Lung (tissue), 12 donors: ENCODE measurements around the gene CELF1. TPM values are rescaled to one million over a fixed set of nuclear protein-coding genes. Genes with fewer than 3 reads are reported as not detected.

Source experiments
- ATAC-seq: fragments of 200-7000 bp; cut with Tn5 transposase; one replicate; pipeline ENCODE4 v1.9.1; 2020; ENCODE audit warnings: moderate number of reproducible peaks; ENCODE audit not compliant: insufficient read depth, low FRiP score
- DNase-seq, 3 donors: peaks; one replicate each; pipeline ENCODE4 v3.0.0-alpha.2; 2013 to 2017
- H3K27ac ChIP-seq, 2 donors: one replicate each; pipeline ENCODE4 v1.5.1; 2013; ENCODE audit warnings: mild to moderate bottlenecking in 2 of 2, moderate library complexity in 2 of 2, control low read depth in 1 of 2, inconsistent platforms in 1 of 2, low read depth in 1 of 2, low read length in 1 of 2
- H3K27me3 ChIP-seq, 3 donors: one replicate each; pipeline ENCODE4 v1.5.1; 2013; ENCODE audit warnings: low read length in 2 of 3; ENCODE audit not compliant: control insufficient read depth in 3 of 3, insufficient read depth in 3 of 3
- H3K36me3 ChIP-seq, 4 donors: one replicate each; pipeline ENCODE4 v1.5.1; 2013; ENCODE audit warnings: low read length in 4 of 4, mild to moderate bottlenecking in 1 of 4, moderate library complexity in 1 of 4; ENCODE audit not compliant: control insufficient read depth in 4 of 4, insufficient read depth in 4 of 4
- H3K4me1 ChIP-seq, 5 donors: one replicate each; pipeline ENCODE4 v1.5.1; 2013; ENCODE audit warnings: low read length in 5 of 5, mild to moderate bottlenecking in 2 of 5, moderate library complexity in 1 of 5; ENCODE audit not compliant: control insufficient read depth in 5 of 5, insufficient read depth in 5 of 5
- H3K4me3 ChIP-seq: one replicate; pipeline ENCODE4 v1.5.1; 2013; ENCODE audit warnings: mild to moderate bottlenecking, control low read depth, moderate library complexity
- H3K9ac ChIP-seq, 2 donors: one replicate each; pipeline ENCODE4 v1.5.1; 2013; ENCODE audit warnings: low read length in 2 of 2, control low read depth in 1 of 2; ENCODE audit not compliant: insufficient read depth in 1 of 2
- H3K9me3 ChIP-seq, 4 donors: one replicate each; pipeline ENCODE4 v1.5.1; 2013; ENCODE audit warnings: low read length in 3 of 4, mild to moderate bottlenecking in 1 of 4, moderate library complexity in 1 of 4; ENCODE audit not compliant: control insufficient read depth in 4 of 4, insufficient read depth in 3 of 4
- WGBS, 2 donors: extraction: QIAGEN DNeasy Blood & Tissue Kit; methylation state at CpG; one replicate each; pipeline ENCODE4 v1.1.7; 2013; 5-methylcytosine and 5-hydroxymethylcytosine counted together
- polyA plus RNA-seq, 2 donors: library from polyadenylated mRNA; stranded (reverse); fragments of 200-250 nt; gene quantifications; one replicate each; pipeline ENCODE4 v1.2.1, GENCODE V29; 2013
- total RNA-seq, 2 donors: library from RNA; depleted of rRNA in 1 of 2; stranded (reverse); fragments of >200 nt in 1 of 2; gene quantifications; one replicate each; pipeline ENCODE4 v1.2.1, GENCODE V29; 2014 to 2021
- TF ChIP-seq, protein P1 (sequence below): IDR thresholded peaks from 2 replicates; pipeline ENCODE4 v1.5.1; 2012; ENCODE audit warnings: mild to moderate bottlenecking; ENCODE audit errors: control extremely low read depth, extremely low read depth
- donor health status: control.
- donor health status: control.
- donor health status: Bipolar disorder and iron deficiency.
- donor health status: healthy.
- donor health status: DM: yes; HTN: yes; CAD: no.

The CELF1 gene
- total and polyA plus RNA-seq, 4 donors: 32.2 to 184 (median 63.8) TPM

DNA sequence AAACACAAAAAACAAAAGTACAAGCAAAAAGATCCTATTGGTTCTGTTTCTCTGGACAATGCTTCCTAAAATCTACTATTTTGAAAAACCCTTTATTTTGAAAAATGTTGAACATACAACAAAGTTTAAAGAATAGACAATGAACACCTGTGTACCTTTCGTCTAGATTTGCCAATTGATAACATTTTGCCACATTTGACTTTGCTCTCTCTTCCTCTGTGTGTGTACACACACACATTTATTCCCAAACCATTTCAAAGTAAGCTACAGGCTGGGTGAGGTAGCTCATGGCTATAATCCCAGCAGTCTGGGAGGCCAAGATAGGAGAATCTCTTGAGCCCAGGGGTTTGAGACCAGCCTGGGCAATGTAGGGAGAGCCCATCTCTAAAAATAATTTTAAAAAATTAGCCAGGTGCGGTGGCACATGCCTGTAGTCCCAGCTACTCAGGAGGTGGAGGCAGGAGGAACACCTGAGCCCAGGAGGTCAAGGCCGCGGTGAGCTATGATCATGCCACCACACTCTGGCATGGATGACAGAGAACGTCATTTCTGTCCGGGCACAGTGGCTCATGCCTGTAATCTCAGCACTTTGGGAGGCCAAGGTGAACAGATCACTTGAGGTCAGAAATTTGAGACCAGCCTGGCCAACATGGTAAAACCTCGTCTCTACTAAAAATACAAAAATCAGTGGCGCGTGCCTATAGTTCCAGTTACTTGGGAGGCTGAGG, 121.4 kb downstream of the CELF1 start:
- Histone ChIP-seq H3K27ac (no peak overlapping the region), H3K4me3 (no peak overlapping the region), H3K36me3 (no peaks in the 10 kb centered on the region), H3K27me3 (no peaks in the 10 kb centered on the region), H3K9ac (no peak overlapping the region), H3K4me1 (no peaks in the 10 kb centered on the region), H3K9me3 (no peaks in the 10 kb centered on the region)
- no peak for ATAC-seq
- TF ChIP-seq, protein P1, sequence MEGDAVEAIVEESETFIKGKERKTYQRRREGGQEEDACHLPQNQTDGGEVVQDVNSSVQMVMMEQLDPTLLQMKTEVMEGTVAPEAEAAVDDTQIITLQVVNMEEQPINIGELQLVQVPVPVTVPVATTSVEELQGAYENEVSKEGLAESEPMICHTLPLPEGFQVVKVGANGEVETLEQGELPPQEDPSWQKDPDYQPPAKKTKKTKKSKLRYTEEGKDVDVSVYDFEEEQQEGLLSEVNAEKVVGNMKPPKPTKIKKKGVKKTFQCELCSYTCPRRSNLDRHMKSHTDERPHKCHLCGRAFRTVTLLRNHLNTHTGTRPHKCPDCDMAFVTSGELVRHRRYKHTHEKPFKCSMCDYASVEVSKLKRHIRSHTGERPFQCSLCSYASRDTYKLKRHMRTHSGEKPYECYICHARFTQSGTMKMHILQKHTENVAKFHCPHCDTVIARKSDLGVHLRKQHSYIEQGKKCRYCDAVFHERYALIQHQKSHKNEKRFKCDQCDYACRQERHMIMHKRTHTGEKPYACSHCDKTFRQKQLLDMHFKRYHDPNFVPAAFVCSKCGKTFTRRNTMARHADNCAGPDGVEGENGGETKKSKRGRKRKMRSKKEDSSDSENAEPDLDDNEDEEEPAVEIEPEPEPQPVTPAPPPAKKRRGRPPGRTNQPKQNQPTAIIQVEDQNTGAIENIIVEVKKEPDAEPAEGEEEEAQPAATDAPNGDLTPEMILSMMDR: no peak
- WGBS, 2 donors: 88 to 92% methylated on average over 9 of the region's 9 CpGs
- DNase-seq: no peak

DNA sequence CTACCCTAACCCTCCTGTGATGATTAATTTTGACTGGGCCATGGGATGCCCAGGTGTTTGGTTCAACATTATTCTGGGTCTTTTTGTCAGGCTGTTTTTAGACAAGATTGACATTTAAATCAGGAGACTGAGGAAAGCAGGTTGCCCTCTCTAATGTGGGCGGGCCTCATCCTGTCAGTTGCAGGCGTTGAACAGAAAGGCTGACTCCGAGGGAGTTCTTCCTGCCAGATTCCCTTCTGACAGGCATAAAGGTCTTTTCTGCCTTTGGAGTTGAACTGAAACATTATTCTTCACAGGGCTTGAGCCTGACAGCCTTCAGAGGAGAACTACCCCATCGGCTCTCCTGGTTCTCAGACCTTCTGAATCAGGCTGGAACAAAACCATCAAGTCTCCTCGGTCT, 122.4 kb downstream of the CELF1 start:
- Histone ChIP-seq H3K9ac (no peak overlapping the region), H3K27me3 (no peaks in the 10 kb centered on the region), H3K36me3 (no peaks in the 10 kb centered on the region), H3K4me3 (no peak overlapping the region), H3K9me3 (no peaks in the 10 kb centered on the region), H3K4me1 (peaks cover 0 to 1% (median 0%) of the 10 kb centered on the region in 5 donors), H3K27ac (no peak overlapping the region)
- TF ChIP-seq, protein P1: no peak
- ATAC-seq: no peak
- no peak for DNase-seq
- 68 to 72% methylated on average over 5 of the region's 5 CpGs for WGBS, 2 donors

DNA sequence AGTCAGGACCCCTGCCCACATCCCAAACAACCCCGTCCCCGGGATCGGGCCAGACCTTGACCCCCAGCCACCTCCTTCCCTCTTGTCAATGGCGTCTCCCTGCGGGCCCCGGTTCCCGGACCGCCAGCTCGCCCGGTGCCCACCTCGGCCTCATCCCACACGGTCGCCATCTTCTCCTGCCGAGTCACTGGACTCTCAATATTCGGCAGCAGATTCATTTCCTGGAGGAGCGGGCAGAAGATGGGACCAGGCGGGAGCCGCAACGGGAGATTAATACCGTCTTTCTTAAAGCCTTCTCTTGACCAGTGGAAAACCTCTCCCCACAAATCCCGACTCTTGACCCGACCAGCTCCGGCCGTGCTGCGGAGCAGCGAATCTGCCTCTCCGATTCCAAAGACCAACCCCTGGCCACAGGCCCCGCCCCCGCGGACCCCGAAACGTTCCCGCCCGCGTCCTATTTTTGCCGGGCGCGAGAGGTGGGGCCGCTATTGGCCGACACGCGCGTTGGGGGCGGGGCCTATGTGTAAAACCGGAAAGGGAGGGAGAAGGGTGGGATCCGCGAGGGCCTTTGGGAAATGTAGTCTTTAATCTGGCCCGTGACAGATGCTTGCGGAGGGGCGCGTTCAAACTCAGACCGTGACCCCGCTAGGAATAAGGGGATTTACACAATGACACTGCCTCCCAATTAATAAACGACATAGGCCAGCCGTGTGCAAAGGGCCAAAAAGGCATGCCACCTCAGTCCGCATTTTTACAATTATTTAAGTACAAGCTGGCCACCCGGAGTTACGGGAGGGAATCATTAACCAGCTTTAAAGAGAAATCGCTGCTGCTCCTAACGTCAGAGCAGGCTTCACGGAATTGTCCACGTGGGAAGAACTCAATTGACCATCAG, 126.6 kb downstream of the CELF1 start, which contains the start of gene PSMC3:
Gene PSMC3 (minus strand): TSS at position 378 of the 895 bp plus-strand sequence. CDS start 160 bp downstream, at position 218.
- Histone ChIP-seq H3K9me3 (no peaks in the 10 kb centered on the region), H3K36me3 (peaks cover 11 to 25% (median 18%) of the 10 kb centered on the region in 4 donors), H3K27me3 (no peaks in the 10 kb centered on the region), H3K9ac (peak within 1 kb of the TSS; percentile 80 to 85), H3K4me1 (peaks cover 4 to 10% (median 6%) of the 10 kb centered on the region in 5 donors), H3K4me3 (peak within 1 kb of the TSS; percentile 99), H3K27ac (peak within 1 kb of the TSS; percentile 87 to 88)
- TF ChIP-seq, protein P1: no peak
- DNase-seq (peak; percentile 98 to 99 (median 98)), ATAC-seq (peak; percentile 99)
- 0 to 1% methylated on average over 61 to 62 of the region's 62 CpGs for WGBS, 2 donors
